HG03175 (cell line): ENCODE results near the gene ZNF787.

ENCODE experiments used
- ATAC-seq: cut with Tn5 transposase; IDR thresholded peaks from one replicate; pipeline ENCODE4 v1.9.1; 2021; ENCODE audit warnings: mild to moderate bottlenecking, moderate library complexity; ENCODE audit not compliant: unreplicated experiment

ZNF787 gene

DNA sequence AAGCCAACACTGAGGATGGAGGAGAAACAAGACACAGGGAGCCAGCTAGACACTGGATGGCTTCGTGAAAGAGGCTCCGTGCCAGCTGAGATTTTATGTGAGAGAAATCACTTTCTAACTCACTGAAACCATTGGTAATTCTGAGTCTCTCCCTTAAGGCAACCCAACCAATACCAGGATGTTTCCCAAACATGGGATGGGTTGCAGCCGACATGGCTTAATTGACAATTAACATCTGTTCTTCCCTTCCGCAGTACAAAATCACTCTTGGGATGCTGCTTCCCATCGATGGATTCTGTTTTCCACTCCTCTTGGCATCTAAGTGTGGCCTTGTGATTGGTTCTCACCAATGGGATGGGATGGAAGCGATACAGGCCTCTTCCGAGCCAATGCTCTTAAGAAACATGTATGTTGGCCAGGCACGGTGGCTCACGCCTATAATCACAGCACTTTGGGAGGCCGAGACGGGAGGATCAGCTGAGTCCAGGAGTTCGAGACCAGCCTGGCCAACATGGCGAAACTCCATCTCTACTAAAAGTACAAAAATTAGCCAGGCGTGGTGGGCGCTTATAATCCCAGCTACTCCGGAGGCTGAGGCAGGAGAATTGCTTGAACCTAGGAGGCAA is 2.3 kb upstream of the ZNF787 start:
- ATAC-seq: no peak

DNA sequence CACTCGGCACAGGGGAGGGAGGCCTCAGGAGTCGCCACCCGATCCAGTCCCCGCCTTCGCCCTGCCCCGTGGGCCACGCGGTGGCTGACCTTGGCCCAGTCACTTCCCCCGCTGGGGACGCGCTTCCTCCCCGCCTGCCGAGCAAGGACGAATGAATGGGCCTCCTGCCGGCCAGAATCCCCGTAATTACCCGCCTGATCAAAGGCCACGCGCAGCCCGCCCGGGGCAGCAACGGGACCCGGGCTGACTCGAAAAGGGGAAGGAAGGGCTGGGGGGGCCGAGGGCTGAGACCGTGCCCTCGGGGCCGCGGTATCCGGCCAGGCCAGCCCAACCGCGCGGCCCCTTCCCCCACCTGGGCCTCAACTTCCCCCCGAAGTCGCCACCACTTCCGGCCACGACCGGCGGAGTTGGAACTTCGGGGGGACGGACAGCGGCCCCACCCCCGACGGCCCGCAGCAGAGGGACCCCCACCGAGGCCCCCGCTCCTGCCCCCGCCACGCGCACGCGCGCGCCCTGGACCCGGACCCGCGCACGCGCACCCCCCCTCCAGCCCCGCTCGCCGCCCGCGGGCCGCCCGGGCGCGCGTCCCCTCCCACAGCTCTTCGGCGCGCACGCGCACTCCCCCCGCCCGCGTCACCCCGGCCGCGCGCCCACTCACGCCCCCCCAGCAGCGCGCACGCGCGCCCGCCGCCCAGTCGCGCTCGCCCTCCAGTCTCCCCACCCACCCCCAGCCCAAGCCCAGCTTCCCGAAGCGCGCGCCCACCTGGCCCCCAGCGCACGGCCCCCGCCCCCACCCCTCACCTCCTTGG is 520 bp downstream of the ZNF787 start:
- peak; percentile 32 for ATAC-seq

DNA sequence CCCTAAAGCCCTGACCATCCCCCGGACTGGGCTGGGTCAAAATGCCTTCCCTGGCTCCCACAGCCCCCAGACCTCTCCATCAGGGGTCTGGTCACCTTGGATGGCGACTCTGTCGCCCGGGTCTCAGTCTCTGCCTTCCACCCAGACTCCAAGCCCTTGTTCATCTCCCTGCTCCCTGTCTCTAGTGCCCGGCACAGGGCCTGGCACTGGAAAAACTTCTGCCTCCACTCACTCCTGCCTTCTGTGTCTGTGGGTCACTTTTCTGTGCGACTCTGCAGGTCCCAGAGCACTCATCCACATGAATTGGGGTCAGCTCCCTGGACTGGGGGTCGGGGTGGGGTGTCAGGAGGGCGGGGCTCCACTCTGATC is 1.1 kb downstream of the ZNF787 start:
- ATAC-seq: no peak

DNA sequence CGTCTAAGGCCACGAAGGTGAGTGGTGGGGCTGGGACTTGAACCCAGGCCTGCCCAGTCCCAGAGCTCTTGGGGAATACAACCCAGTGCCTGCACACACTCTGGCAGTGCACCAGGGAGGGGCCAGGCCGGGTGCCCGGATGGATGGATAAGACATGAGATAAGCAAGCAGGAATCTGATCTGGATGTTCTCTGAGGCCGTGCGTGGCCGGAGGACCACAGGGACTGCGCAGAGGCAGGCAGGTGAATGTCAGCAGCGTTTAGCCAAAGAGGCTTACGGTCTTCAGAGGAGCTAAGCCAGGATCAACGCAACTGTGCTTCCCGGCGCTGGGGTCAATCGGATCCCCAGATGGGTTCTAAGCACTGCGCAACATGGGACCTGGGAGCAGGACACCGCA is 1.5 kb downstream of the ZNF787 start:
- no peak for ATAC-seq

DNA sequence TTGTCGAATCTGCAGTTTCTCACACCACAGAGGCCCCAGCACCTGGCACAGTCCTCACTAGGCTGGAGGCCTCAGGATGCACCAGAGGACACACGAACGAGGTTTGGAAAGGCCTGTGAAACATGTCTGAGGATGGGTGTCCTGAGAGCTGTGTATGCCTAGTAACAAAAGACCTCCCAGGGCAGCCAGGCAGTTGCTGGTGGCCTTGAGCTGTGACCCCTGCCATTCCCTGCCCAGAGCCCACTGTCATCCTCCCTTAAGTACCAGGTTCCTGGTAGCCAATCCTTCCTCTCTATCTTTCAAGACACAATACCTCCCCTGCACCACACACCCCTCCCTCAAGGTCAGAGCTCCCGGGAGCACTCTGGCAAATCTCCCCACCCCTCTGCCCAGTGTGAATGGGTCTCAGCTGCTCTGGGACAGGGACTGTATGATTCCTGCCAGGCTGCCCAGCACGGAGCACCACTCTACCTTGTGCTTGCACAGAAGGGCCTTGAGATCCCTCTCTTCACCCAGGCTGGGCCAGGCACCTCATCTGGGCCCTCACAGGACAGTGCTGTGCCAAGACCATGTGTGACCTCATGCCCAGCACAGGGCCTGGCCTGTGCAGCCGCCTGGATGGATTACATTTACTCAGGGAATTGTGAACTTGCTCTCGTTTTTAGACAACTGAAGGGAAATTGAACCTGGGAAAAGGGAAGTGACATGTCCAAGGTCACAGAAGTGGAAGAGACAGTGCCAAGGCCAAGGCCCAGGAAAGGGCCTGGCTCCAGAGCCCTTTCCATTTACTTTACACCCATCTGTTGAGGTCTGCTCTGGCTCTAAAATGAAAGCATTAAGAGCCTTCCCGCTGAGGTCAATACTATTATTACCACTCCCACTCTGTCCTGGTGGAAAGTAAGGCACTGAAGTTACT is 2.2 kb downstream of the ZNF787 start:
- ATAC-seq: no peak

DNA sequence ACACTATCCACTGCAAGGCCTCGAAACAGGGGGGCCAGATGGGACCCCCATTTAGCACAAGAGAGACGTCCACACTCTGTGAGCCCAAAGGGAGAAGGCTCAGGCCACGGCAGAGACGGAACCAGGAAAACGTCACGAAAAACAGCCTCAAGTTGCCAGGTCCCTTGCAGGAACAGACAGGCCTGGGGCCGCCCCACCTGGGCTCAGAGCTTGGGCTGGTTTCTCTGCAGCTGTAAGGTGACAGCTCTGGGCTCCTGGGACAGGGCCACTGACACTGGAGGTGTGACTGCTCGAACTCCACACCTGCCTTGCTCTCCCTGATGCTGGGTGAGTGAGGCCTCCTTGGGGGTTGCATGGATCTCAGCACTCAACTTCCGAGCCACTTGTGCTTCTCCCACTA is 3.2 kb downstream of the ZNF787 start:
- ATAC-seq: no peak

DNA sequence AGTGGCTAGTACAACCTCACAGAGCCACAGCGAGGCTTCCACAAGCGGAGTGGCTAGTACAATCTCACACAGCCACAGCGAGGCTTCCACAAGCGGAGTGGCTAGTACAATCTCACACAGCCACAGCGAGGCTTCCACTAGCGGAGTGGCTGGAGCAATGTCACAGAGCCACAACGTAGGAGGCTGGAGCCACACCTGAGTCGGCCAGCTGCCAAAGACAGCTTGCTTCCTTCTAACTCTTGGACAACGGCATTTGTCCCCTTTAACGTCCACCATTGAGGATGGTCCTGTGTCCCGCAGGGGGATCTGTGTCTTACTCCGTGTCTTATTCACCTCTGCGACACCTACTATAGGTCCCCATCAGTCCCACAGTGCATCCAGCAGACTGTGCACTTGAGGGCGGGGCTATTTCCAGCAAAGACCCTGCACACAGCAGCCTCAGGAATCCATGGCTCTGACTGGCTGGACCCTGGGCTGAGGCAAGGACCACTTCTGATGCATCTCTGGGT is 3.7 kb downstream of the ZNF787 start:
- ATAC-seq: no peak

DNA sequence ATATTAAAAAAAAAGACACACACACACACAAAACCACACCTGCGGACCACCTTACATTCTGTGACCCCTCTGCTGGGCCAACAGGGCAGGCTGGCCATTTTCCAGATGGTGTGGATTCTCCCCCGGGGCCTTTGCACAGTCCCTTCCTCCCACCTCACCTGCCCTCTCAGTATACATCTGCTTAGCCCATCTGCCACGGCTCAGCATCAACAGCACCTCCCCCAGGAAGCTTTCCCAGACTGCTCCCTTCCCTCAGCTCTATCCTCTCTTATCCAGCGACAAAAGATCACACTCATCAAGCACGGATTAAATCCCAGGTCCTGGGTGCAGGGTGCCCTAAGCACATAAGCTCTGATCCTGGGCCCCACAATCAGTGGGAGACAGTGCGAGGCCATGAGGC is 4.5 kb downstream of the ZNF787 start:
- no peak for ATAC-seq

DNA sequence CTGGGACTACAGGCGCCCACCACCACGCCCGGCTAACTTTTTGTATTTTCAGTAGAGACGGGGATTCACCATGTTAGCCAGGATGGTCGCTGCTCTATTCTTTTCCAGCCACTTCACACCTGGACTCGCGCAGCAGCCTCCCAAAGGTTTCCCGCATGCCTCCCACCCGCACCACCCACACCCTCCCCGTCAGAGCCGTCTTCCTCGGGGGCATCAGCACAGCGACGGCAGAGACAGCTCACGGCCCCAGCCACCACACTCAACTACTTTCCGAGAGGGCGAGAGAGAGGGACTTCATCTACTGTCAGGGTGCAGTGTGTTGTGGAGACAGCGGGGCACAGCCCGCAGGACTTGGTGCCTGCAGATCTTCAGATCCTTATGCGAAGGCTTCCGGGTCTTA is 5.6 kb downstream of the ZNF787 start:
- ATAC-seq: no peak

DNA sequence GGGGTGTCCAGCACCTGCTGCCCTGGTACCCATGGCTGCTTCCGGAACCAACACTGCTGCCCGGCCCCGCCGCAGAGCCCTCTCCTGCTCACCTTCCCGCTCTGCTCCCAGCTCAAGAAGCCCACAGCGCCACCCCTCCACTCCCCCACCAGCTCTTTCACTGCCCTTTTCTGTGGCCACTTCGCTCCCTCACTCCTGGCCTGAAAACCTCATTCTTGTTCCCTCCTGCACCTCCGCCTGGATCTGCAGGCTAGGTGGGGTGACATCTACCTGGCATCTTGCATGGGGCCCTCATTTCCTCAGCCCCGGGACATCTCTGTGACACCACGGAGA is 6.4 kb downstream of the ZNF787 start:
- ATAC-seq: no peak

DNA sequence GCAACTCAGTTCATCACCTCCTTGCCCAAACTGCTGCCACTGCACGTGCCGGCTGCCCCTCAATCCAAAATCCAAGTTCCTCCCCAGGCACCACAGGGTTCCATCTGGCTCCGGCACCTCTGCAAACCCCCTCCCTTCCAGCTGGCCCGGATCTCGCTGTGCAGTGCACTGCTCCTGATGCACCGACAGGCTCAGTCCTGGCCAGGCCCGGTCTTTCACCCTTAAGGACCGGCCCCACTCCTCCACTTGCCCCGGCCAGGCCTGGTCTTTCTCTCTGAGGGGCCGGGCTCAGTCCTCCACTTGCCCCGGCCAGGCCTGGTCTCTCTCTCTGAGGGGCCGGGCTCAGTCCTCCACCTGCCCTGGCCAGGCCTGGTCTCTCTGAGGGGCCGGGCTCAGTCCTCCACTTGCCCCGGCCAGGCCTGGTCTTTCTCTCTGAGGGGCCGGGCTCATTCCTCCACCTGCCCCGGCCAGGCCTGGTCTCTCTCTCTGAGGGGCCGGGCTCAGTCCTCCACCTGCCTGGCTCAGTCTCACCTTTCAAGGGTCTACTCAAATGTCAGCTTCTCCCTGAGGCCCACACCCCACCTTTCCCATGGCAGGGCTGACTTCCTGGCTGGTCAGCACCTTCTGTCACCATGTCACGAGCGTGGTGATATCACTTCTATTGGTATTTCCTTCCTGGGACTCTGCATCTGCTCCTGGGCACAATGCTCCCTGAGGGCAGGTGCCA is 6.9 kb downstream of the ZNF787 start:
- ATAC-seq: no peak

DNA sequence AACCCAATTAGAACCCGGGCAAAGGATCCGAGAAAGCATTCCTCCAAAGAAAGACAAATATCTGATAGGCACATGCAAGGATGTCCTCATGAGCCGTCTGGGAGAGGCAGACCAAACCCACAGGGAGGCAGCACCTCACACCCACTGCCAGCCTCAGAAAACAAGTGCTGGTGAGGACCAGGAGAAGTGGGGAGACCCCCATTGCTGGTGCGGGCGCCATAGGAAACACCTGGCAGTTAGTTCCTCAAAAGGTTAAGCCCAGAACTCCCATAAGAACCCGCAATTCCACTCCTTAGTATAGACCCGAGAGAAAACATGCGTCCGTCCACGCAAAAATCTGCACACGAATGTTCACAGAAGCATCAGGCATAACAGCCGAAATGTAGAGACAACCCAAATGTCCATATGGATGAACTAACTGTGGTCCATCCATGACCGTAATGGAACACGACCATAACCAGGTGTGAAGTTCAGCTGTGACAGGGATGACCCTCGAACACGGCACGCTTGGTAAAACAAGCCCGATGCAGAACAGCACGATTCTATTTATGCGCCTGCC is 7.9 kb downstream of the ZNF787 start:
- no peak for ATAC-seq

DNA sequence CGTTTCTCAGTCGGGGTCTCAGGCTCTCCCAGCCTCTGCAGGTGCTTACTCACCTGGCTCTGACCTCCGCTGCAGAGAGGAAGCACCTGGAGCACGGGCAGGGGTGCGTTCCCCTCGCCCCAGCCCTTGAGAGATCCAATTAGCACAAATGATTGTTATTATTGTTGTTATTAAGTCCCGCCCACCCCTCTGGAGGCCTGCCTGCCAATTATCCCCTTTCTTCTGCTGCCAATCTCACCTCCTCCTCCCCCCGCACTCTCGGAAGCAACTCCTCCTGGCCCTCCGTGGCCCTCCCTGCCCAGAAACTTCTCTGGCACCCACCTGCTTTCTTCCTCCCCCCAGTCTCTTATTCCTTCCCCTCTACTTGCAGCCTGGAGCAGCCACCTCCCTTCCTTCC is 8.8 kb downstream of the ZNF787 start:
- no peak for ATAC-seq

DNA sequence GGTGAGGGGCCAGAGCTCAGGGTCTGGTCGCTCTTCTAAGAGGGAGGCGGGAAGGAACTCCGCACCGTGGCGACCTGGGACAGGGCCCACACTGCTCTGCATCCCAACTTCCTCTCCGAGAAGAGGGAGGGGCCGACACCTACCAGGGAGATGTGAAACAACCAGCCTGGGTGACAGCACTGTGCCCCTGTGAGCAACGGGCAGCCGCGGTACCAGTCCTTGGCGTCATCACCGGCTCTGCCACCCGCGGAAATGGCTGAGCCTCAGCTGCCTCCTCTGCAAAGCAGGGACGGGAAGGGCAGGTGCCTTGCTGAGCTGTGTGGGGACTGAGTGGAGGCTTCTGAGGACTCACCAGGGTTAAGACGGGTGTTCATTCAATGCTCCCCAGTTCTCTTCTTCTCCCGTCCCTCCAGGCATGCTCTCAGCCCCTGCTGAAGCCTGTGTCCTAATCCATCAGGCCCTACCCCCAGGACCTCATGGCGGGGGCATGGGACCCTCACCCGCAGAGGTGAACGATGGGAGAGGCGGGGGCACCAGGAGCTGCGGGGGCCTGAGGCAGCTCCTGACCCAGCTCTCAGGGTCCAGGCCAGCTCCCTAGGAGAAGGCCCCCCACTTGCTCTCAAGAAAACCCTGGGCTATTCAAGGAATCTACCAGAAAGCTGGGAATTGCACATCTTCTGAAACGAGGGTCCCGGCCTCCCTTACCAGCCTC is 9.3 kb downstream of the ZNF787 start:
- ATAC-seq: peak; percentile 92

DNA sequence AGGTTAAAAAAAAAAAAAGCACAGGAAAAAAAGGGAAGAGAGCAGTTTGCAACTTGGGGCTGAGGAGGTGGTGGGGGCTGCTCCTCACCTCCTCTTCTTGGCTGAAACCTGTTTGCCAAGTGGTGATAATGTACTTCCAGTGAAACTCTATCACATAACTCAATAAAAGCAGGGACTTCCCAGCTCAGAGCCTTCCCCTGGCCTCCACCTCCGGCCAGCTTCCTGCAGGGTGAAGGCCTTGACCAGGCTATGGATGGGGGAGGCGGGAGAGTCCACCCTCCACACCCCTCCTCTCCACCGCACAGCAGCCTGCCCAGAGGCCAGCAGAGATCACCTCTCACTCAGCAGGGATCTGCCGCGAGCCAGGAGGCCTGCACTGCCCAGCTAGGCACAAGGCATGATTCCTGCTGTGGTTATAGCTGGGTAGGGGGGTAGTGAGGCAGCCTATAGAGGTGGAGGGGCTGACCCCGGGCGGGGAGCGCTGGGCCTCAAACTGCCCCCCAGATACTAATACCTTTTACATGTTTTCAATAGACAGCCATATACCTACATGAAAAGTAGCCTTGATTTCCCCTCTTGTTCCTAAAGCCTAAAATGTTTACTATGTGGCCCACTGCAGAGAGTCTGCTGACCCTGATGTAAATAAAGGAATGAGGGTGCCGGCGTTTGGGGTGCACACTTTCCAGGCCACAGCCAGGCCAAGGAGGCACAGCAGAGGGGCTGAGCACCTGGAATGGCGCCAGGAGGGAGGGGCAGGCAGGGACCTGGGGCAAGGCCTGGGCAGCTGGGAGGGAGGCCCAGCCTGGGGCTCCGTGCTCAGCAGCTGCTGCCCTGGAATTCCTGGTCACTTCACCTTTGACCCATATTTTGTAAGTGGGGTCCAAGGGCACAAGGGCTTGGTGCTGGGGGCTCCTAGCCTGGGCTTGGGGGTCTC is 10.3 kb downstream of the ZNF787 start:
- ATAC-seq: no peak

DNA sequence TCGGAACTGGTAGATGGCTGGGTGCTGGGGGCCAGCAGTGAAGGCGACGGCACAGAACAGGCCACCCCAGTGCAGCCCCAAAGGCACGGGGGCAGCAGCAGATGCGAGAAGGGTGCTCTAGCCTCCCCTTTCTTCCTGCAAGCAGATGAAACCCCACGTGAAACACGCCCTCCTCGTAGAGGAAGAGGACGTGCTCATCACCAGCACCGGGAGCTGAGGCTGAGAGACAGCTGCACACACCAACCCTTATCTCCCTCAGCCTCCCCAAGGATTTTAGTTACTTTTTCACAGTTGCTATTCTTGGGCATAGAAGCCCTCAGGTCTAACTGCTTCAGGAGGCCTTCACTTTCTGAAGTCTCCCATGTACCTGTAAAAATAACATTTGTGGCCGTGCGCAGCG is 11.9 kb downstream of the ZNF787 start:
- ATAC-seq: no peak

DNA sequence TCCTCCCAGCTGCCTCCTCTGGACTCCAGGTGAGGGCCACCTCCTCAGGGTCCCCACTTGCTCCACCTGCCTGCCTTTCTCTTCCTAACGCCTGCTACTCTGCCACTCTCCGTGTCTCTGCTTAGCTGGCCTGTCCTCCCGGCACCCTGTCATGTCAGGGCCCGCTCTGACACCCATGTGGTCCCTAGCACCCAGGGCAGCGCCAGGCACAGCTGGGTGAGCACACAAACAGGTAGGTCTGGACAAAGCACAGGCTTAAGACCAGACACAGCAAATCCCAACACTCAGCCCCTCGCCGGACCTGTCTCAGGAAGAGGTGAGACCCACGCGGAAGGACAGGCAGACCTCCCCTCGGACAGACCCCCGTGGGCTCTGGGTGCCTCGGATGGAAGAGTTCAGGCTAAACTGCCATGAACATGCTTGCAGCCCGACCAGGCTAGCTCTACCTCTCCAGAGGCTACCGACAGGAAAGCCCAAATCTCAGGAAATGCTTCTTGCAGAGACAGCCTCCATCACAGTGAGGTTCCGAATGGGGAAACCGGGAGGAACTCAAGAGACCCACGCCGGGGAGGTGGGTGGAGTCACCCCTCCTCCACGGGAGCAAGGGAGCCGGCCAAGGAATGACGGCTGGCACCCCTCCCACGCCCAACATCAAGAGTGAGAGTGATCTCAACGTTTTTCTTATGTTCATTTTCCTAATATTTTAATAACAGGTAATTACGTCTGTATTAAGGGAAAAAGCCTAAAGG is 12.5 kb downstream of the ZNF787 start:
- ATAC-seq: no peak

DNA sequence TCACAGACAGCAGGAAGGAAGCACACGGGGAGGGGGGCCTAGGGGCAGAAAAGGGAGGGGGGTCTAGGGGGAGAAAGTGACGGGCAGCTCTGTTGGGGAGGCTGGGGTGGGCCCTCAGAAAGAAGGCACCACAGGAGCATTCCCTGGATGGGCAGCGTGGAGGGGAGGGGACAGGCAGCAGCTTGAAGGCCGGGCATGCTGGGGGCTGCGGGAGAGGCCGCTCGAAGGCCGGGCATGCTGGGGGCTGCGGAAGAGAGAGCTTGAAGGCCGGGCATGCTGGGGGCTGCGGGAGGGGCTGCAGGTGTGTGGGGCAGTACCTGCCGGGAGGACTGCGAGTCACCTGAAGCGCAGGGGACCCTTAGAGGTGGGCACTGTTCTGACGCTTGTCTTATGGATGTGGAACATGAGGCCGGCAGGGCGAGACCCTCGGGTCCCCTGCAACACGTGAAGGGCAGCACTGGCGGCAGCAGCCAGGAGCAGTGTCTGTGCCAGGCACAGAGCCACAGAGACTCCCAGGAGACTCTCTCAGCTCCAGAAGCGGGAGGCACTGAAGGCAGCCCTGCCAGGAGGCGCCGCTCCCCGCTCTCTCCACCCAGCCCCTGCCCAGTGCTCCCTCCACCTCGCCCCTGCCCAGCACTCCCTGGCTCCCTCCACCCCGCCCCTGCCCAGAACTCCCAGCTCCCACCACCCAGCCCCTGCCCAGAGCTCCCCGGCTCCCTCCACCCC is 13.3 kb downstream of the ZNF787 start:
- ATAC-seq: no peak
